PC-9 (cell line): Measurements from ENCODE around the gene CTXN3. TPM values are rescaled to one million over a fixed set of nuclear protein-coding genes. Genes with fewer than 3 reads are reported as not detected.

Source experiments
- BruUV-seq: library from RNA; stranded (reverse); fragments of 400-500 nt; replicated peaks from 2 replicates; lab custom pipeline; 2021; lab: Mats Ljungman, UMichigan
- CTCF ChIA-PET: fragments of 300-600 bp; sonication (Branson Sonifier 250); formaldehyde crosslinking; loops from one replicate; lab custom pipeline; 2022; ENCODE audit warnings: antibody characterized with exemption; lab: Charles Lee
- POLR2A ChIA-PET: fragments of 300-600 bp; sonication (Branson Sonifier 250); formaldehyde crosslinking; loops from one replicate; lab custom pipeline; 2022; ENCODE audit warnings: antibody characterized with exemption; ENCODE audit not compliant: unreplicated experiment; lab: Charles Lee
- DNase-seq, 2 experiments: peaks; one replicate each; pipeline versions ENCODE4 v3.0.0 to v3.0.0-alpha.2; 2015 to 2022; ENCODE audit warnings: mixed read lengths in 1 of 2
- H2AFZ ChIP-seq: fragments of 200-600 bp; sonication (generic); 2 replicates; pipeline ENCODE4 v1.8.1; 2017; ENCODE audit warnings: antibody characterized with exemption
- H3F3A ChIP-seq: fragments of 200-600 bp; sonication (generic); 2 replicates; pipeline ENCODE4 v1.8.1; 2017; ENCODE audit warnings: antibody characterized with exemption, mild to moderate bottlenecking, low read depth; ENCODE audit not compliant: insufficient read depth
- H3K27ac ChIP-seq: fragments of 200-600 bp; sonication (generic); 2 replicates; pipeline ENCODE4 v1.6.1; 2016; ENCODE audit warnings: mixed run types
- H3K27me3 ChIP-seq: fragments of 200-600 bp; sonication (generic); 2 replicates; pipeline ENCODE4 v1.6.1; 2016; ENCODE audit warnings: low read depth, mixed run types; ENCODE audit not compliant: insufficient read depth
- H3K36me3 ChIP-seq: fragments of 200-600 bp; sonication (generic); 2 replicates; pipeline ENCODE4 v1.6.1; 2016; ENCODE audit warnings: low read depth, mixed run types
- H3K4me1 ChIP-seq: fragments of 200-600 bp; sonication (generic); replicated peaks from 2 replicates; pipeline ENCODE4 v1.6.1; 2016; ENCODE audit warnings: mixed run types; ENCODE audit not compliant: insufficient read depth
- H3K4me2 ChIP-seq: fragments of 200-600 bp; sonication (generic); 2 replicates; pipeline ENCODE4 v1.6.1; 2017; ENCODE audit warnings: mixed run types
- H3K4me3 ChIP-seq: fragments of 200-600 bp; sonication (generic); 2 replicates; pipeline ENCODE4 v1.6.1; 2016; ENCODE audit warnings: mixed run types
- H3K79me2 ChIP-seq: fragments of 200-600 bp; sonication (generic); 2 replicates; pipeline ENCODE4 v1.6.1; 2017; ENCODE audit warnings: low read depth, mixed run types
- H3K9me2 ChIP-seq: fragments of 200-600 bp; sonication (generic); 2 replicates; pipeline ENCODE4 v1.8.1; 2017; ENCODE audit warnings: mild to moderate bottlenecking; ENCODE audit not compliant: insufficient read depth
- H3K9me3 ChIP-seq: fragments of 200-600 bp; sonication (generic); 2 replicates; pipeline ENCODE4 v1.8.1; 2016; ENCODE audit warnings: low read depth; ENCODE audit not compliant: insufficient read depth
- H4K20me1 ChIP-seq: fragments of 200-600 bp; sonication (generic); 2 replicates; pipeline ENCODE4 v1.8.1; 2017; ENCODE audit not compliant: insufficient read depth
- CTCF ChIP-seq: fragments of 200-600 bp; sonication (generic); conservative IDR thresholded peaks from 2 replicates; pipeline ENCODE4 v1.6.1; 2017; ENCODE audit warnings: mixed run types, antibody characterized with exemption, mild to moderate bottlenecking, moderate library complexity
- EZH2 ChIP-seq: fragments of 200-600 bp; sonication (generic); IDR thresholded peaks from 2 replicates; pipeline ENCODE4 v1.8.0; 2017; ENCODE audit warnings: antibody characterized with exemption, low read depth
- intact Hi-C: fragments of 100-400 bp; cut with micrococcal nuclease; formaldehyde crosslinking; loops from one replicate; pipeline ENCODE4 v1.10.0; 2022; ENCODE audit not compliant: unreplicated experiment
- total RNA-seq: library from RNA; stranded (reverse); gene quantifications from 2 replicates; pipeline ENCODE4 v1.2.3, GENCODE V29; 2021

CTXN3 gene
- total RNA-seq, 1 experiment from 2014 or later = not detected

- Histone ChIP-seq H3K4me1 (no peaks in the 10 kb centered on the region), H3K9me3 (no peaks in the 10 kb centered on the region), H3K36me3 (no peaks in the 10 kb centered on the region), H3K4me3 (no peak overlapping the region), H3K4me2 (no peak overlapping the region), H3F3A (no peaks in the 10 kb centered on the region), H3K79me2 (no peaks in the 10 kb centered on the region), H3K27ac (no peak overlapping the region), H3K9me2 (no peaks in the 10 kb centered on the region), H2AFZ (no peak overlapping the region), H4K20me1 (no peaks in the 10 kb centered on the region), H3K27me3 (no peaks in the 10 kb centered on the region)
- BruUV-seq = no TSS peak
- TF ChIP-seq EZH2 (no peak), CTCF (no peak)
- intact Hi-C loops = no loop called here
- ChIA-PET POLR2A (no interaction called here), CTCF (no interaction called here)
- DNase-seq = no peak
These were observed 47.8 kb upstream of the CTXN3 start for GRCh38 chr5:127601111-127601510.

DNA sequence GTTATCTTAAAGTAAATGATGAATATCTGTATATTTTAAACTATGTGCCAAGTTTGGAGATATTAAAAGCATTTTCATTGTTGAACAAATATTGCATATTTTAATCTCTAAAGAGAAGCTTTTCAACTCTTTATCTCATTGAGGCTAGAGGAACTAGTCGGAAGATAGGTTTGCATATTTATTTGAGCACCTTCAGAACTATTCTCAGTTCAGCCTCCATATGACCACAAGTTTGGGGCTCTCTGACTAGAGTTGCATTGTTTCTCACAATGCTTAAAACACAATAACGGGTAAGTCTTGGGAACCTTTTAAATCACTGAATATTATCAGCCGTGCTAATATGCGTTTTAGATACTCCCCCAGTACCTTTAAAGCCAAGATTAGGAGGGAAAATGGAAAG is 47.3 kb upstream of the CTXN3 start:
- intact Hi-C loops = no loop called here
- H3K27ac ChIP-seq = no peak overlapping the region
- POLR2A ChIA-PET = no interaction called here

GRCh38 chr5:127602481-127602880 is 46.4 kb upstream of the CTXN3 start:
- intact Hi-C loops = no loop called here
- TF ChIP-seq CTCF (no peak), EZH2 (no peak)
- POLR2A ChIA-PET = no interaction called here
- H3K79me2 ChIP-seq = no peaks in the 10 kb centered on the region
- H3K27ac ChIP-seq = no peak overlapping the region
- no peak overlapping the region for H3K4me3 ChIP-seq
- H3K36me3 ChIP-seq = no peaks in the 10 kb centered on the region
- no peaks in the 10 kb centered on the region for H3K27me3 ChIP-seq
- CTCF ChIA-PET = no interaction called here
- H3K4me2 ChIP-seq = no peak overlapping the region
- no peaks in the 10 kb centered on the region for H4K20me1 ChIP-seq
- no TSS peak for BruUV-seq
- H3K9me2 ChIP-seq = no peaks in the 10 kb centered on the region
- no peak for DNase-seq
- no peak overlapping the region for H2AFZ ChIP-seq
- no peaks in the 10 kb centered on the region for H3K4me1 ChIP-seq
- H3K9me3 ChIP-seq = no peaks in the 10 kb centered on the region
- H3F3A ChIP-seq = no peaks in the 10 kb centered on the region

More for the DNA sequence above, 47.3 kb upstream of the CTXN3 start:
- H3K9me3 ChIP-seq = no peaks in the 10 kb centered on the region
- no peaks in the 10 kb centered on the region for H3K27me3 ChIP-seq
- H3K9me2 ChIP-seq = no peaks in the 10 kb centered on the region
- CTCF ChIA-PET = no interaction called here
- DNase-seq = no peak
- H3F3A ChIP-seq = no peaks in the 10 kb centered on the region
- no peak overlapping the region for H2AFZ ChIP-seq
- no peaks in the 10 kb centered on the region for H4K20me1 ChIP-seq
- no peaks in the 10 kb centered on the region for H3K4me1 ChIP-seq
- H3K4me2 ChIP-seq = no peak overlapping the region
- H3K79me2 ChIP-seq = no peaks in the 10 kb centered on the region
- no peak for TF ChIP-seq EZH2
- no peak for TF ChIP-seq CTCF
- no TSS peak for BruUV-seq
- no peaks in the 10 kb centered on the region for H3K36me3 ChIP-seq
- H3K4me3 ChIP-seq = no peak overlapping the region
